Glutamatergic neuron (in vitro differentiated cells): ENCODE measurements around the gene FHOD3. TPM values are rescaled to one million over a fixed set of nuclear protein-coding genes. Genes with fewer than 3 reads are reported as not detected.

ENCODE experiments used
- DNase-seq: peaks from one replicate; pipeline ENCODE4 v3.0.0; 2022
- H3K27ac Mint-ChIP-seq: one replicate; pipeline ENCODE4 v1.8.0; 2020; ENCODE audit warnings: mild to moderate bottlenecking, mixed read lengths, inconsistent platforms; ENCODE audit not compliant: unreplicated experiment
- H3K27me3 Mint-ChIP-seq: one replicate; pipeline ENCODE4 v1.8.0; 2020; ENCODE audit warnings: mild to moderate bottlenecking, moderate library complexity, mixed read lengths, inconsistent platforms; ENCODE audit not compliant: unreplicated experiment
- H3K36me3 Mint-ChIP-seq: one replicate; pipeline ENCODE4 v1.8.0; 2020; ENCODE audit warnings: mild to moderate bottlenecking, mixed read lengths, inconsistent platforms; ENCODE audit not compliant: unreplicated experiment
- H3K4me1 Mint-ChIP-seq: one replicate; pipeline ENCODE4 v1.8.0; 2020; ENCODE audit warnings: mild to moderate bottlenecking, low read depth, mixed read lengths, inconsistent platforms; ENCODE audit not compliant: unreplicated experiment
- H3K4me3 Mint-ChIP-seq: one replicate; pipeline ENCODE4 v1.8.0; 2020; ENCODE audit warnings: mild to moderate bottlenecking, mixed read lengths, inconsistent platforms; ENCODE audit not compliant: unreplicated experiment
- H3K9me3 Mint-ChIP-seq: one replicate; pipeline ENCODE4 v1.8.0; 2020; ENCODE audit warnings: mild to moderate bottlenecking, moderate library complexity, mixed read lengths, inconsistent platforms; ENCODE audit not compliant: unreplicated experiment
- total RNA-seq: library from RNA; stranded (reverse); fragmentation: NEBNext Ultra II Directional; extraction: Animal tissue kit (Norgen Biotek cat#: 25700); gene quantifications from one replicate; pipeline ENCODE4 v1.2.1, GENCODE V29; 2021; ENCODE audit not compliant: unreplicated experiment
- TF ChIP-seq, protein P1 (sequence below): fragments of 200-600 bp; sonication (generic); IDR thresholded peaks from one replicate; pipeline ENCODE4 v1.5.0; 2021; ENCODE audit not compliant: partially characterized antibody, unreplicated experiment

The FHOD3 gene
- total RNA-seq, 1 donor from 2014 or later: 21.2 TPM

DNA sequence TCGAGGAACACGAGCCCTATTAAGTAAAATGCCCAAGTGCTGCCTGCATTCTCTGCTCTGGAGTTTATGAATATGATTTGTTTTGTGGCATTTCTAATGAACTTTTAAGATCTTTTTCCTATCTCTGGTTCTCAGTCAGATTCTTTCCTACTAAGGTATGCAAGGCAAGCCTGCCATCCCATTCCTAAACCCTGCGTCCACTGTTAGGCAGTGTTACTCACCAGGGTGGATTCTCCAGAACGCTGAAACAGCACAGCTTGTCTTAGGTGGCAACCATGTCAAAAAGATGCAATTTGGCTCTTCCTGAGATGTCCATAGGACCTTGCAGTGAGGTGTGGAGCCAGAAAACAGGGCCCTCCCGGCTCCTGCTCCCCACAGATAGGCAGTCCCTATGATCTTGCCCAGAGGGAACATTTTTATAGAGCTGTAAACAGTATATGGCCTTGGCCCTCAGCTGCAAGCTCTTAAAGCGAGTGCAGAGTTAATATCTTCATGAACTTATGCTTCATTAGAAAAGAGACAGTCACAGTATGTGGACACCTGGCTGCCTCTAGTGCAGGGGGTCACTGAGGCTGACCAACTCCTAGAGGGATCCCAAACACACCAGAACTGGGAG lies 446.9 kb downstream of the FHOD3 start:
- Mint-ChIP-seq H3K4me3 (no peak overlapping the region), H3K4me1 (peaks cover 4% of the 10 kb centered on the region), H3K27me3 (peaks cover 3% of the 10 kb centered on the region), H3K27ac (no peak overlapping the region), H3K9me3 (peaks cover 2% of the 10 kb centered on the region), H3K36me3 (peaks cover 9% of the 10 kb centered on the region)
- TF ChIP-seq, protein P1, sequence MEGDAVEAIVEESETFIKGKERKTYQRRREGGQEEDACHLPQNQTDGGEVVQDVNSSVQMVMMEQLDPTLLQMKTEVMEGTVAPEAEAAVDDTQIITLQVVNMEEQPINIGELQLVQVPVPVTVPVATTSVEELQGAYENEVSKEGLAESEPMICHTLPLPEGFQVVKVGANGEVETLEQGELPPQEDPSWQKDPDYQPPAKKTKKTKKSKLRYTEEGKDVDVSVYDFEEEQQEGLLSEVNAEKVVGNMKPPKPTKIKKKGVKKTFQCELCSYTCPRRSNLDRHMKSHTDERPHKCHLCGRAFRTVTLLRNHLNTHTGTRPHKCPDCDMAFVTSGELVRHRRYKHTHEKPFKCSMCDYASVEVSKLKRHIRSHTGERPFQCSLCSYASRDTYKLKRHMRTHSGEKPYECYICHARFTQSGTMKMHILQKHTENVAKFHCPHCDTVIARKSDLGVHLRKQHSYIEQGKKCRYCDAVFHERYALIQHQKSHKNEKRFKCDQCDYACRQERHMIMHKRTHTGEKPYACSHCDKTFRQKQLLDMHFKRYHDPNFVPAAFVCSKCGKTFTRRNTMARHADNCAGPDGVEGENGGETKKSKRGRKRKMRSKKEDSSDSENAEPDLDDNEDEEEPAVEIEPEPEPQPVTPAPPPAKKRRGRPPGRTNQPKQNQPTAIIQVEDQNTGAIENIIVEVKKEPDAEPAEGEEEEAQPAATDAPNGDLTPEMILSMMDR: no peak
- DNase-seq: no peak

DNA sequence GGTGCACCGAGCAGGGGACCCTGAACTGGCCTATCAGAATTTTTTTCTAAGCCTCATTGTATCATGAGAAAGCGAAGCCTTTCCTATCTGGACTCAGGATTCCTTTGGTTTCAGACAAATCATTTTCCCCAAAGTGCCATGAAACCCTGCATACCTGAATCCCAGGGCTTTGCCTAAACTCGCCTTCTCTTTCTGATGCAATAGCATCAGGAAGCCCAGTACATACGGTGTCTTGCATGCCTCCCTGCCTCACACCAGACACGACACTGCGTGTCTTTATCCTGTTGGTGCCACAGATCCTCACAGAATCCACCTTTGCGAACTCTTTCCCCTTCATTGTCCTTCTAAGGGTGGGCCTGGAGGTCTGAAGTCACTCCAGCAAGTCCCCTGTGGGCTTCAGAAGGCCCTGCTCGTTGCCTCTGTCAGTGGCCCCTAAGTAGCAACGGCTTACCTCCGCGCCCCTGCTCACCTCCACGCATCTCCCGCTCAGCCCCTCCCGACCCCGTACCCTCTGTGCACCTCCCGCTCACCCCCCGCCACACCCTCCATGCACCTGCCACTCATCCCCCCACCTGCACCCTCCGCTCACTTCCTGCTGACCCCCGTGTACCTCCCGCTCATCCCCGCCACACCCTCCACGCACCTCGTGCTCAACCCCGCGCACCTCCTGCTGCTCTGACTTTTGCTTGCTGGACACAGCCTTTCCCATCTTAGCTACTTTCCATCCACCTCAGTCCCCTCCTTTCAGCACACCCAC lies 447.9 kb downstream of the FHOD3 start:
- no peak overlapping the region for H3K27ac Mint-ChIP-seq
- no peak overlapping the region for H3K4me3 Mint-ChIP-seq
- DNase-seq: no peak
- H3K27me3 Mint-ChIP-seq: peaks cover 3% of the 10 kb centered on the region
- H3K36me3 Mint-ChIP-seq: peaks cover 9% of the 10 kb centered on the region
- H3K9me3 Mint-ChIP-seq: peaks cover 2% of the 10 kb centered on the region
- TF ChIP-seq, protein P1: no peak
- peaks cover 4% of the 10 kb centered on the region for H3K4me1 Mint-ChIP-seq

DNA sequence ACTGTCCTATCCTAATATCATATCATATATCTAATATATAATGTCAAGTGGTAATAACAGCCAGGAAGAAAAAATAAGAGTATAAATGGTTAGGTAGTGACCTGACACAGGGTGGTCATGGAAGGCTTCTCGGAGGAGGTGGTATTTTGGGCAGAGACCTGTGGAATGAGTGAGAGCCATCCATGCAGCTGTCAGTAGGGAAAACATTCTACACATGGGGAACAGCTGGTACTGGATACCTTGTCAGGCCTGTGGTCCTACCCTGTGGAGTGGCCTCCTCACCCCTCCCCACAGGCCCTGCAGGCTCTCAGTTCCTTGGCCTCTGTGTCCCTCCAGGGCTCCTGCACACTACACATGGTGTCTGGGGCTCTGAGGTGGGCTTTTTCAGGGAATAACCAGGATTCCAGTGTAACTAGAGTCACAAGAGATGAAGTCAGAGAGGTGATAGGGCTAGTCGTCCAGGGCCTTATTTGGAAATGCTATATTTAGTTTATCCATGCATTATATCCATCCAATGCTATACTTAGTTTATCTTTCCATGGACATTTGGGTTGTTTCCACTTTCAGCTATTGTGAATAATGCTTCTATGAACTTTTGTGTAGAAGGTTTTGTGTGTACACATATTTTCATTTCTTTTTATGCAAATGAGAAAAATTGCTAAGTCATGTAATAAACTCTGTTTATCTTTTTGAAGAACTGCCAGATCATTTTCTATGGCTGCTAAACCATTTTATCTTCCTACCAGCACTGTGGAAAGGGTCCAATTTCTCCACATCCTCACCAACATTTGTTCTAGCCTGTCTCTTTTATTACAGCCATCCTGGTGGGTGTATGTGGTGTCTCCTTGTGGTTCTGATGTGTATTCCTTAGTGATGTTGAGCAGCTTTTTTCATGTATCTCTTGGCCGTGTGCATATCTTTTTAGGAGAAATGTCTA lies 455.7 kb downstream of the FHOD3 start:
- no peak for DNase-seq
- TF ChIP-seq, protein P1: no peak
- Mint-ChIP-seq H3K4me3 (no peak overlapping the region), H3K27me3 (peaks cover 3% of the 10 kb centered on the region), H3K4me1 (peaks cover 9% of the 10 kb centered on the region), H3K9me3 (peaks cover 3% of the 10 kb centered on the region), H3K36me3 (peaks cover 4% of the 10 kb centered on the region), H3K27ac (no peak overlapping the region)

DNA sequence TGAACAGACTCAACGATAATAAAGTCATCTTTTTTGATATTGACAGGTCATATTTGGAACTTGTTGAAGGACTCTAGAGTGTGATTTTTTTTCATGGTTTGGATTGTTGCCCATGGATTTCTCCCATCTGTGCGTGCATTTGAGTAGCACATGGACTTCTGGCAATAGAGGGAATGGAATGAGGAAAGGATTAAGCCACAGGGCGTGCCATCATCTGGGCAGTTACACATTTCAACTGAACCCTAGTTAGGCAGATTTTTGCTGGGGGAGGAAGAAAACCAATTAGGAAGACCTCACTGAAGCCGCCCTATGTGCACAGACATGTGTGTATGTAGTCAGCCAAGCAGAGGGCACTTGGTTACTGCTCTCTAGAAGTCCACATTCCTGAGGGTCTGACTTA lies 458.7 kb downstream of the FHOD3 start:
- DNase-seq: no peak
- peaks cover 27% of the 10 kb centered on the region for H3K4me1 Mint-ChIP-seq
- H3K27me3 Mint-ChIP-seq: peaks cover 10% of the 10 kb centered on the region
- H3K4me3 Mint-ChIP-seq: no peak overlapping the region
- peaks cover 12% of the 10 kb centered on the region for H3K9me3 Mint-ChIP-seq
- H3K27ac Mint-ChIP-seq: no peak overlapping the region
- TF ChIP-seq, protein P1: no peak
- H3K36me3 Mint-ChIP-seq: peaks cover 3% of the 10 kb centered on the region
